Measurements from ENCODE around the gene SEC14L2.
"Not testable (repeated sequence)": the region's sequence is repeated elsewhere in the genome, so short reads cannot be mapped to it uniquely, and the experiment has no call there.

The SEC14L2 gene

GRCh38 chr22:30455075-30455840 lies 58.4 kb downstream of the SEC14L2 start:
- TF ChIP-seq CTCF (IDR thresholded peaks at IDR 0.05; ENCODE audit: low read depth, low read length) (no peak), MYC (IDR thresholded peaks at IDR 0.05; ENCODE audit: low read depth, low read length) (no peak), MAX (IDR thresholded peaks at IDR 0.05; ENCODE audit: low read depth, low read length) (no peak), POLR2A (IDR thresholded peaks at IDR 0.05; ENCODE audit: extremely low read depth, insufficient read length) (no peak)
- DNase-seq (ENCODE audit: low read depth): no peak
- no peak overlapping the region for H3K4me3 ChIP-seq (ENCODE audit: low read depth, low read length)

- TF ChIP-seq MYC (IDR thresholded peaks at IDR 0.05; ENCODE audit: low read depth, low read length) (no peak), POLR2A (IDR thresholded peaks at IDR 0.05; ENCODE audit: extremely low read depth, insufficient read length) (no peak), CTCF (IDR thresholded peaks at IDR 0.05; ENCODE audit: low read depth, low read length) (no peak), MAX (IDR thresholded peaks at IDR 0.05; ENCODE audit: low read depth, low read length) (no peak)
- no peak for DNase-seq (ENCODE audit: low read depth)
- no peak overlapping the region for H3K4me3 ChIP-seq (ENCODE audit: low read depth, low read length)
These were observed 61.2 kb downstream of the SEC14L2 start for GRCh38 chr22:30457981-30458380.

- DNase-seq (ENCODE audit: low read depth): peak; percentile 51
- TF ChIP-seq CTCF (IDR thresholded peaks at IDR 0.05; ENCODE audit: low read depth, low read length) (no peak), MAX (IDR thresholded peaks at IDR 0.05; ENCODE audit: low read depth, low read length) (no peak), MYC (IDR thresholded peaks at IDR 0.05; ENCODE audit: low read depth, low read length) (no peak), POLR2A (IDR thresholded peaks at IDR 0.05; ENCODE audit: extremely low read depth, insufficient read length) (no peak)
- no peak overlapping the region for H3K4me3 ChIP-seq (ENCODE audit: low read depth, low read length)
These were observed 62.6 kb downstream of the SEC14L2 start for GRCh38 chr22:30459181-30460052.

- TF ChIP-seq MYC (IDR thresholded peaks at IDR 0.05; ENCODE audit: low read depth, low read length) (no peak), CTCF (IDR thresholded peaks at IDR 0.05; ENCODE audit: low read depth, low read length) (no peak), MAX (IDR thresholded peaks at IDR 0.05; ENCODE audit: low read depth, low read length) (no peak), POLR2A (IDR thresholded peaks at IDR 0.05; ENCODE audit: extremely low read depth, insufficient read length) (no peak)
- no peak for DNase-seq (ENCODE audit: low read depth)
- H3K4me3 ChIP-seq (ENCODE audit: low read depth, low read length): no peak overlapping the region
These were observed 63.3 kb downstream of the SEC14L2 start for GRCh38 chr22:30460147-30460546.

- not testable (repeated sequence) for H3K4me3 ChIP-seq (ENCODE audit: low read depth, low read length); DNase-seq (ENCODE audit: low read depth)
These were observed 63.7 kb downstream of the SEC14L2 start for GRCh38 chr22:30460555-30460954.

- TF ChIP-seq CTCF (IDR thresholded peaks at IDR 0.05; ENCODE audit: low read depth, low read length): no peak
- no peak for TF ChIP-seq MAX (IDR thresholded peaks at IDR 0.05; ENCODE audit: low read depth, low read length)
- TF ChIP-seq POLR2A (IDR thresholded peaks at IDR 0.05; ENCODE audit: extremely low read depth, insufficient read length): no peak
- TF ChIP-seq MYC (IDR thresholded peaks at IDR 0.05; ENCODE audit: low read depth, low read length): no peak
- DNase-seq (ENCODE audit: low read depth): no peak
- H3K4me3 ChIP-seq (ENCODE audit: low read depth, low read length): no peak overlapping the region
These were observed 72.3 kb downstream of the SEC14L2 start for GRCh38 chr22:30469165-30469564.
